Mucosa of stomach (tissue), 1 donor: ENCODE measurements around the gene LYPD5.
A peak's percentile ranks its signal among the peaks of the same experiment; 100 is the strongest.
"Not testable (repeated sequence)": the region's sequence is repeated elsewhere in the genome, so short reads cannot be mapped to it uniquely, and the experiment has no call there.

Experiments
- H3K27me3 ChIP-seq: one replicate; pipeline ENCODE4 v1.7.0; 2013; ENCODE audit warnings: mild to moderate bottlenecking, low read length; ENCODE audit not compliant: control insufficient read depth, insufficient read depth
- H3K36me3 ChIP-seq: one replicate; pipeline ENCODE4 v1.7.0; 2013; ENCODE audit warnings: low read length; ENCODE audit not compliant: control insufficient read depth, insufficient read depth
- H3K4me1 ChIP-seq: one replicate; pipeline ENCODE4 v1.7.0; 2013; ENCODE audit warnings: mild to moderate bottlenecking, low read length; ENCODE audit not compliant: control insufficient read depth, insufficient read depth
- H3K4me3 ChIP-seq: one replicate; pipeline ENCODE4 v1.7.0; 2013; ENCODE audit warnings: low read length
- H3K9ac ChIP-seq: one replicate; pipeline ENCODE4 v1.7.0; 2013; ENCODE audit warnings: mild to moderate bottlenecking, low read length, moderate library complexity
- H3K9me3 ChIP-seq: one replicate; pipeline ENCODE4 v1.7.0; 2013; ENCODE audit warnings: mild to moderate bottlenecking, low read length, moderate library complexity; ENCODE audit not compliant: control insufficient read depth
- donor health status: Pancreatic carcinoma.

Gene LYPD5

GRCh38 chr19:43802216-43802951 lies at the start of gene LYPD5:
Gene LYPD5, minus strand, starts transcription at chr19:43802447. Its CDS starts 67 bp downstream, at chr19:43802380.
- no peak within 1 kb of the TSS for H3K4me3 ChIP-seq
- no peak within 1 kb of the TSS for H3K9ac ChIP-seq
- H3K27me3 ChIP-seq = peaks cover 4% of the 10 kb centered on the region
- H3K9me3 ChIP-seq = no peaks in the 10 kb centered on the region
- peaks cover 12% of the 10 kb centered on the region for H3K4me1 ChIP-seq
- no peaks in the 10 kb centered on the region for H3K36me3 ChIP-seq

GRCh38 chr19:43848821-43849220 lies 46.6 kb upstream of the LYPD5 start:
- no peak overlapping the region for H3K9ac ChIP-seq
- H3K9me3 ChIP-seq = peaks cover 33% of the 10 kb centered on the region
- peaks cover 7% of the 10 kb centered on the region for H3K36me3 ChIP-seq
- H3K4me3 ChIP-seq = no peak overlapping the region
- no peaks in the 10 kb centered on the region for H3K4me1 ChIP-seq
- H3K27me3 ChIP-seq = no peaks in the 10 kb centered on the region

GRCh38 chr19:43847884-43848283 lies 45.6 kb upstream of the LYPD5 start:
- Histone ChIP-seq H3K27me3 (no peaks in the 10 kb centered on the region), H3K4me3 (peak overlapping the region; percentile 28), H3K4me1 (no peaks in the 10 kb centered on the region), H3K9ac (no peak overlapping the region), H3K9me3 (peaks cover 32% of the 10 kb centered on the region), H3K36me3 (peaks cover 7% of the 10 kb centered on the region)

GRCh38 chr19:43847246-43847645 lies 45.0 kb upstream of the LYPD5 start:
- Histone ChIP-seq H3K4me3 (no peak overlapping the region), H3K36me3 (peaks cover 10% of the 10 kb centered on the region), H3K27me3 (no peaks in the 10 kb centered on the region), H3K9me3 (peaks cover 32% of the 10 kb centered on the region), H3K9ac (no peak overlapping the region), H3K4me1 (no peaks in the 10 kb centered on the region)

GRCh38 chr19:43842007-43842406 lies 39.8 kb upstream of the LYPD5 start:
- Histone ChIP-seq H3K4me3 (no peak overlapping the region), H3K9ac (no peak overlapping the region), H3K4me1 (no peaks in the 10 kb centered on the region), H3K9me3 (peaks cover 19% of the 10 kb centered on the region), H3K36me3 (peaks cover 11% of the 10 kb centered on the region), H3K27me3 (no peaks in the 10 kb centered on the region)

GRCh38 chr19:43839139-43839538 lies 36.9 kb upstream of the LYPD5 start:
- Histone ChIP-seq H3K9me3 (peaks cover 16% of the 10 kb centered on the region), H3K4me3 (no peak overlapping the region), H3K9ac (no peak overlapping the region), H3K4me1 (no peaks in the 10 kb centered on the region), H3K27me3 (no peaks in the 10 kb centered on the region), H3K36me3 (peaks cover 11% of the 10 kb centered on the region)

- Histone ChIP-seq H3K9ac (peak within 1 kb of the TSS; percentile 58), H3K27me3 (no peaks in the 10 kb centered on the region), H3K4me1 (peaks cover 10% of the 10 kb centered on the region), H3K9me3 (no peaks in the 10 kb centered on the region), H3K4me3 (peak within 1 kb of the TSS; percentile 42), H3K36me3 (no peaks in the 10 kb centered on the region)
Observed at GRCh38 chr19:43826787-43827754, 24.8 kb upstream of the LYPD5 start, which contains the start of gene ZNF283. Gene ZNF283, plus strand, starts transcription at chr19:43827321. Its CDS starts 6,184 bp downstream, at chr19:43833505.

GRCh38 chr19:43824572-43824971 lies 22.3 kb upstream of the LYPD5 start:
- H3K27me3 ChIP-seq = not testable (repeated sequence)

GRCh38 chr19:43823856-43824255 lies 21.6 kb upstream of the LYPD5 start:
- not testable (repeated sequence) for H3K9ac ChIP-seq, H3K36me3 ChIP-seq, H3K9me3 ChIP-seq, H3K27me3 ChIP-seq, H3K4me3 ChIP-seq
- H3K4me1 ChIP-seq = peaks cover 15% of the 10 kb centered on the region

More at GRCh38 chr19:43824572-43824971, 22.3 kb upstream of the LYPD5 start:
- peaks cover 15% of the 10 kb centered on the region for H3K4me1 ChIP-seq
- not testable (repeated sequence) for H3K4me3 ChIP-seq, H3K36me3 ChIP-seq, H3K9ac ChIP-seq, H3K9me3 ChIP-seq

- Histone ChIP-seq H3K9ac (no peak overlapping the region), H3K27me3 (peaks cover 10% of the 10 kb centered on the region), H3K9me3 (no peaks in the 10 kb centered on the region), H3K36me3 (no peaks in the 10 kb centered on the region), H3K4me3 (no peak overlapping the region), H3K4me1 (peaks cover 5% of the 10 kb centered on the region)
Observed at GRCh38 chr19:43820884-43821215, 18.6 kb upstream of the LYPD5 start.

- H3K9ac ChIP-seq = no peak overlapping the region
Observed at GRCh38 chr19:43820098-43820883, 18.0 kb upstream of the LYPD5 start.

More at GRCh38 chr19:43820098-43820883, 18.0 kb upstream of the LYPD5 start:
- Histone ChIP-seq H3K27me3 (peaks cover 10% of the 10 kb centered on the region), H3K4me3 (no peak overlapping the region), H3K36me3 (no peaks in the 10 kb centered on the region), H3K4me1 (peaks cover 5% of the 10 kb centered on the region), H3K9me3 (no peaks in the 10 kb centered on the region)
